HuH-7.5 (cell line): ENCODE data around the gene CTNNA2.
"Not testable (repeated sequence)": the region's sequence is repeated elsewhere in the genome, so short reads cannot be mapped to it uniquely, and the experiment has no call there.

Source experiments
- DNase-seq: peaks from one replicate; pipeline ENCODE4 v3.0.0; 2011; ENCODE audit warnings: low spot score

Gene CTNNA2

GRCh38 chr2:80078290-80079036 lies 565.6 kb downstream of the CTNNA2 start:
- DNase-seq: no peak

- no peak for DNase-seq
These were observed 568.1 kb downstream of the CTNNA2 start for GRCh38 chr2:80080957-80081356.

GRCh38 chr2:80086831-80087230 lies 574.0 kb downstream of the CTNNA2 start:
- no peak for DNase-seq

GRCh38 chr2:80091237-80091636 lies 578.4 kb downstream of the CTNNA2 start:
- DNase-seq: no peak

- DNase-seq: no peak
These were observed 579.6 kb downstream of the CTNNA2 start for GRCh38 chr2:80092474-80092873.

GRCh38 chr2:80098503-80098902 lies 585.7 kb downstream of the CTNNA2 start:
- DNase-seq: not testable (repeated sequence)

- DNase-seq: no peak
These were observed 589.2 kb downstream of the CTNNA2 start for GRCh38 chr2:80102026-80102425.

- DNase-seq: no peak
These were observed 592.3 kb downstream of the CTNNA2 start for GRCh38 chr2:80105015-80105640.

GRCh38 chr2:80111185-80111584 lies 598.3 kb downstream of the CTNNA2 start:
- DNase-seq: no peak

- no peak for DNase-seq
These were observed 599.9 kb downstream of the CTNNA2 start for GRCh38 chr2:80112790-80113189.

GRCh38 chr2:80113399-80113798 lies 600.5 kb downstream of the CTNNA2 start:
- no peak for DNase-seq

GRCh38 chr2:80114812-80115211 lies 602.0 kb downstream of the CTNNA2 start:
- DNase-seq: no peak

GRCh38 chr2:80117401-80117800 lies 604.5 kb downstream of the CTNNA2 start:
- DNase-seq: no peak

GRCh38 chr2:80120866-80121265 lies 608.0 kb downstream of the CTNNA2 start:
- DNase-seq: no peak

- DNase-seq: no peak
These were observed 609.8 kb downstream of the CTNNA2 start for GRCh38 chr2:80122675-80123074.

GRCh38 chr2:80126596-80127189 lies 613.8 kb downstream of the CTNNA2 start:
- DNase-seq: no peak

- no peak for DNase-seq
These were observed 615.2 kb downstream of the CTNNA2 start for GRCh38 chr2:80128080-80128479.

GRCh38 chr2:80132281-80132680 lies 619.4 kb downstream of the CTNNA2 start:
- no peak for DNase-seq

- DNase-seq: no peak
These were observed 622.1 kb downstream of the CTNNA2 start for GRCh38 chr2:80135001-80135400.

- DNase-seq: no peak
These were observed 623.5 kb downstream of the CTNNA2 start for GRCh38 chr2:80136338-80136737.

- no peak for DNase-seq
These were observed 626.1 kb downstream of the CTNNA2 start for GRCh38 chr2:80139001-80139400.

- DNase-seq: no peak
These were observed 628.3 kb downstream of the CTNNA2 start for GRCh38 chr2:80141007-80141726.

GRCh38 chr2:80145499-80145898 lies 632.6 kb downstream of the CTNNA2 start:
- DNase-seq: no peak
